ENCODE measurements around the gene ARMC6. TPM values are rescaled to one million over a fixed set of nuclear protein-coding genes. Genes with fewer than 3 reads are reported as not detected.
A peak's percentile ranks its signal among the peaks of the same experiment; 100 is the strongest.

The ARMC6 gene
- total and polyA plus RNA-seq, 2 of the 13 experiments (the other 11 are each of a cell fraction or from before 2014, with no cell fraction given) = 16.2 to 36.8 TPM

DNA sequence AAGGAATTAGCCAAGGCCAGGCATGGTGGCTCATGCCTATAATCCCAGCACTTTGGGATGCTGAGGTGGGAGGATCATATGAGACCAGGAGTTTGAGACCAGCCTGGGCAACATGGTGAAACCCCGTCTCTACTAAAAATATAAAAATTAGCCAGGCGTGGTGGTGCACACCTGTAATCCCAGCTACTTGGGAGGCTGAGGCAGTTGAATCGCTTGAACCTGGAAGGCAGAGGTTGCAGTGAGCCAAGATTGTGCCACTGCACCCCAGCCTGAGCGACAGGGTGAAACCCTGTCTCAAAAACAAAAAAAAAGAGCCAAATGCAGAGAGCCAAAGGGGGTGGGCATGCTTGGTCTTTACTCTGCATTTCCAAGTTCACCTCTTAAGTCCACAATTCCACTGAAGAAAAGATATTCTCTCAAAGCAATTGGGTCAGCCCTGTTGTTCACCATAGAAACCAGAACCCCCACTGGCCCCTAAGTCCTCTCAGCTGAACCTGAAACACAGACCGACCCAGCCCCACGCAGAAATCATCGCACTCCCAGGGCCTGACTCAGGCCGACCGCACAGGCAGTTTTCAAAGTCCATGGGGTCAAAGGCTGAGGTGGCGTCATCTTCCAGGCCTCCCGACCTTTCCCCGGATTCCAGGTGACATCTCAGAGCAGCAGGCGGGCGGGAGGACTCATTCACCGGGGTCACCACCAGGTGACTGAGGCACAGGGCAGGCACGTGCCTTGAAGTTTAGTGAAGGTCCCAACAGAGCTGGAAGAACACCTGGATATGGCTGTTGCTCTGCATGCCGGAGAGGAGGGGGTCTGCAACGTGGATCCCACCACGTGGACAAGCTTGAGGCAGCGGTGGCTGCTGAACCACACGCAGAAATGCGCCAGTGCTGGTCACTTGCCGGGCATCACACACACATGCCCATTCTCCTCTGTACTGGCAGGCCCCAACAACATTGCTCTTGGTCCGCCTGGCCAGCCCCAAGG is 63.5 kb downstream of the ARMC6 start (continued):
- TF ChIP-seq ZNF121 (CRISPR knock-in tag; IDR thresholded peaks at IDR 0.05) = peak; percentile 50; the same call in 1 of the 2 replicates
- TF ChIP-seq FOSL2 (CRISPR knock-in tag; IDR thresholded peaks at IDR 0.05) = peak; percentile 95
- TF ChIP-seq XBP1 (CRISPR knock-in tag; IDR thresholded peaks at IDR 0.05) = no peak
- 0 out of 2 replicates have a peak, but pooled peaks have one; percentile 31 for TF ChIP-seq KAT7 (CRISPR knock-in tag; IDR thresholded peaks at IDR 0.05; ENCODE audit: borderline replicate concordance)
- TF ChIP-seq CREB1 (IDR thresholded peaks at IDR 0.05) = peak; percentile 72
- peak; percentile 81 for TF ChIP-seq CREB1 (CRISPR knock-in tag; IDR thresholded peaks at IDR 0.05)
- TF ChIP-seq, protein P1, sequence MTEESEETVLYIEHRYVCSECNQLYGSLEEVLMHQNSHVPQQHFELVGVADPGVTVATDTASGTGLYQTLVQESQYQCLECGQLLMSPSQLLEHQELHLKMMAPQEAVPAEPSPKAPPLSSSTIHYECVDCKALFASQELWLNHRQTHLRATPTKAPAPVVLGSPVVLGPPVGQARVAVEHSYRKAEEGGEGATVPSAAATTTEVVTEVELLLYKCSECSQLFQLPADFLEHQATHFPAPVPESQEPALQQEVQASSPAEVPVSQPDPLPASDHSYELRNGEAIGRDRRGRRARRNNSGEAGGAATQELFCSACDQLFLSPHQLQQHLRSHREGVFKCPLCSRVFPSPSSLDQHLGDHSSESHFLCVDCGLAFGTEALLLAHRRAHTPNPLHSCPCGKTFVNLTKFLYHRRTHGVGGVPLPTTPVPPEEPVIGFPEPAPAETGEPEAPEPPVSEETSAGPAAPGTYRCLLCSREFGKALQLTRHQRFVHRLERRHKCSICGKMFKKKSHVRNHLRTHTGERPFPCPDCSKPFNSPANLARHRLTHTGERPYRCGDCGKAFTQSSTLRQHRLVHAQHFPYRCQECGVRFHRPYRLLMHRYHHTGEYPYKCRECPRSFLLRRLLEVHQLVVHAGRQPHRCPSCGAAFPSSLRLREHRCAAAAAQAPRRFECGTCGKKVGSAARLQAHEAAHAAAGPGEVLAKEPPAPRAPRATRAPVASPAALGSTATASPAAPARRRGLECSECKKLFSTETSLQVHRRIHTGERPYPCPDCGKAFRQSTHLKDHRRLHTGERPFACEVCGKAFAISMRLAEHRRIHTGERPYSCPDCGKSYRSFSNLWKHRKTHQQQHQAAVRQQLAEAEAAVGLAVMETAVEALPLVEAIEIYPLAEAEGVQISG (CRISPR knock-in tag; IDR thresholded peaks at IDR 0.05) = peak; percentile 86
- peak; percentile 98 for TF ChIP-seq MED1 (CRISPR knock-in tag; IDR thresholded peaks at IDR 0.05)
- TF ChIP-seq EP300 (IDR thresholded peaks at IDR 0.05; ENCODE audit: low read depth in 2 of 2, low read length in 2 of 2) = peak; percentile 65 to 93; a peak in 3 of 4 replicates
- peak; percentile 87 for TF ChIP-seq EP300 (CRISPR knock-in tag; IDR thresholded peaks at IDR 0.05; ENCODE audit: borderline replicate concordance)
- TF ChIP-seq, protein P2, sequence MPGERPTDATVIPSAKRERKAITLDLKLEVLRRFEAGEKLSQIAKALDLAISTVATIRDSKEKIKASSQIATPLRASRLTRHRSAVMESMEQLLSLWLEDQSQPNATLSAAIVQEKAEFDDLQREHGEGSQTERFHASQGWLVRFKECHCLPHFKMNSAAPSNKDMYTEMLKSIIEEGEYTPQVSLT (CRISPR knock-in tag; IDR thresholded peaks at IDR 0.05; ENCODE audit: borderline replicate concordance, low read depth) = no peak
- TF ChIP-seq, protein P3, sequence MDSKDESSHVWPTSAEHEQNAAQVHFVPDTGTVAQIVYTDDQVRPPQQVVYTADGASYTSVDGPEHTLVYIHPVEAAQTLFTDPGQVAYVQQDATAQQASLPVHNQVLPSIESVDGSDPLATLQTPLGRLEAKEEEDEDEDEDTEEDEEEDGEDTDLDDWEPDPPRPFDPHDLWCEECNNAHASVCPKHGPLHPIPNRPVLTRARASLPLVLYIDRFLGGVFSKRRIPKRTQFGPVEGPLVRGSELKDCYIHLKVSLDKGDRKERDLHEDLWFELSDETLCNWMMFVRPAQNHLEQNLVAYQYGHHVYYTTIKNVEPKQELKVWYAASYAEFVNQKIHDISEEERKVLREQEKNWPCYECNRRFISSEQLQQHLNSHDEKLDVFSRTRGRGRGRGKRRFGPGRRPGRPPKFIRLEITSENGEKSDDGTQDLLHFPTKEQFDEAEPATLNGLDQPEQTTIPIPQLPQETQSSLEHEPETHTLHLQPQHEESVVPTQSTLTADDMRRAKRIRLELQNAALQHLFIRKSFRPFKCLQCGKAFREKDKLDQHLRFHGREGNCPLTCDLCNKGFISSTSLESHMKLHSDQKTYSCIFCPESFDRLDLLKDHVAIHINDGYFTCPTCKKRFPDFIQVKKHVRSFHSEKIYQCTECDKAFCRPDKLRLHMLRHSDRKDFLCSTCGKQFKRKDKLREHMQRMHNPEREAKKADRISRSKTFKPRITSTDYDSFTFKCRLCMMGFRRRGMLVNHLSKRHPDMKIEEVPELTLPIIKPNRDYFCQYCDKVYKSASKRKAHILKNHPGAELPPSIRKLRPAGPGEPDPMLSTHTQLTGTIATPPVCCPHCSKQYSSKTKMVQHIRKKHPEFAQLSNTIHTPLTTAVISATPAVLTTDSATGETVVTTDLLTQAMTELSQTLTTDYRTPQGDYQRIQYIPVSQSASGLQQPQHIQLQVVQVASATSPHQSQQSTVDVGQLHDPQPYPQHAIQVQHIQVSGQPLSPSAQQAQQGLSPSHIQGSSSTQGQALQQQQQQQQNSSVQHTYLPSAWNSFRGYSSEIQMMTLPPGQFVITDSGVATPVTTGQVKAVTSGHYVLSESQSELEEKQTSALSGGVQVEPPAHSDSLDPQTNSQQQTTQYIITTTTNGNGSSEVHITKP (CRISPR knock-in tag; IDR thresholded peaks at IDR 0.05; ENCODE audit: low read depth) = peak; percentile 87
- TF ChIP-seq MXD4 (CRISPR knock-in tag; IDR thresholded peaks at IDR 0.05) = peak; percentile 51
- peak; percentile 68 for TF ChIP-seq TCF7 (IDR thresholded peaks at IDR 0.05; ENCODE audit: low read depth)
- peak; percentile 100 for TF ChIP-seq RXRA (CRISPR knock-in tag; IDR thresholded peaks at IDR 0.05)
- TF ChIP-seq, protein P4, sequence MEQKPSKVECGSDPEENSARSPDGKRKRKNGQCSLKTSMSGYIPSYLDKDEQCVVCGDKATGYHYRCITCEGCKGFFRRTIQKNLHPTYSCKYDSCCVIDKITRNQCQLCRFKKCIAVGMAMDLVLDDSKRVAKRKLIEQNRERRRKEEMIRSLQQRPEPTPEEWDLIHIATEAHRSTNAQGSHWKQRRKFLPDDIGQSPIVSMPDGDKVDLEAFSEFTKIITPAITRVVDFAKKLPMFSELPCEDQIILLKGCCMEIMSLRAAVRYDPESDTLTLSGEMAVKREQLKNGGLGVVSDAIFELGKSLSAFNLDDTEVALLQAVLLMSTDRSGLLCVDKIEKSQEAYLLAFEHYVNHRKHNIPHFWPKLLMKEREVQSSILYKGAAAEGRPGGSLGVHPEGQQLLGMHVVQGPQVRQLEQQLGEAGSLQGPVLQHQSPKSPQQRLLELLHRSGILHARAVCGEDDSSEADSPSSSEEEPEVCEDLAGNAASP (CRISPR knock-in tag; IDR thresholded peaks at IDR 0.05; ENCODE audit: borderline replicate concordance) = peak; percentile 98
- TF ChIP-seq SMYD3 (CRISPR knock-in tag; IDR thresholded peaks at IDR 0.05) = peak; percentile 53; the same call in 1 of the 2 replicates
- TF ChIP-seq RAD21 (CRISPR knock-in tag; IDR thresholded peaks at IDR 0.05) = peak; percentile 35; the same call in 1 of the 2 replicates
- peak; percentile 39; the same call in 1 of the 2 replicates for TF ChIP-seq ZNF556 (CRISPR knock-in tag; IDR thresholded peaks at IDR 0.05; ENCODE audit: borderline replicate concordance)
- peak; percentile 33 to 48 for TF ChIP-seq MAFK (conservative IDR thresholded peaks at IDR 0.05 in 1 of 2, IDR thresholded peaks at IDR 0.05 in 1 of 2; ENCODE audit: low read length in 2 of 2)
- TF ChIP-seq ISL2 (CRISPR knock-in tag; IDR thresholded peaks at IDR 0.05) = peak; percentile 73

Data from HepG2 (cell line).